Panc1 (cell line): Measurements from ENCODE around the gene ZBTB7C.

Experiments
- POLR2AphosphoS5 ChIP-seq: IDR thresholded peaks from 2 replicates; pipeline ENCODE4 v1.6.1; 2012; ENCODE audit warnings: mild to moderate bottlenecking, low read depth, low read length, moderate library complexity
- SIN3A ChIP-seq: IDR thresholded peaks from 2 replicates; pipeline ENCODE4 v1.6.1; 2012; ENCODE audit warnings: low read depth, mild to moderate bottlenecking, low read length, moderate library complexity, borderline replicate concordance; ENCODE audit not compliant: insufficient read depth
- TCF7L2 ChIP-seq: IDR thresholded peaks from 2 replicates; pipeline ENCODE4 v1.6.1; 2011; ENCODE audit warnings: mild to moderate bottlenecking, low read depth, low read length, inconsistent platforms
- TF ChIP-seq, protein P1 (sequence below): fragments of 450-650 bp; IDR thresholded peaks from 2 replicates; pipeline ENCODE4 v1.5.1; 2017; ENCODE audit warnings: mild to moderate bottlenecking
- TF ChIP-seq, protein P2 (sequence below), 2 experiments: IDR thresholded peaks; 2 replicates each; pipeline ENCODE4 v1.6.1; 2011 to 2012; ENCODE audit warnings: low read depth in 2 of 2, control low read depth in 1 of 2, low read length in 1 of 2, mild to moderate bottlenecking in 1 of 2, moderate library complexity in 1 of 2; ENCODE audit not compliant: insufficient read depth in 1 of 2

GRCh38 chr18:48179666-48180065 is 229.5 kb downstream of the ZBTB7C start:
- TF ChIP-seq, protein P1, sequence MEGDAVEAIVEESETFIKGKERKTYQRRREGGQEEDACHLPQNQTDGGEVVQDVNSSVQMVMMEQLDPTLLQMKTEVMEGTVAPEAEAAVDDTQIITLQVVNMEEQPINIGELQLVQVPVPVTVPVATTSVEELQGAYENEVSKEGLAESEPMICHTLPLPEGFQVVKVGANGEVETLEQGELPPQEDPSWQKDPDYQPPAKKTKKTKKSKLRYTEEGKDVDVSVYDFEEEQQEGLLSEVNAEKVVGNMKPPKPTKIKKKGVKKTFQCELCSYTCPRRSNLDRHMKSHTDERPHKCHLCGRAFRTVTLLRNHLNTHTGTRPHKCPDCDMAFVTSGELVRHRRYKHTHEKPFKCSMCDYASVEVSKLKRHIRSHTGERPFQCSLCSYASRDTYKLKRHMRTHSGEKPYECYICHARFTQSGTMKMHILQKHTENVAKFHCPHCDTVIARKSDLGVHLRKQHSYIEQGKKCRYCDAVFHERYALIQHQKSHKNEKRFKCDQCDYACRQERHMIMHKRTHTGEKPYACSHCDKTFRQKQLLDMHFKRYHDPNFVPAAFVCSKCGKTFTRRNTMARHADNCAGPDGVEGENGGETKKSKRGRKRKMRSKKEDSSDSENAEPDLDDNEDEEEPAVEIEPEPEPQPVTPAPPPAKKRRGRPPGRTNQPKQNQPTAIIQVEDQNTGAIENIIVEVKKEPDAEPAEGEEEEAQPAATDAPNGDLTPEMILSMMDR = no peak
- TF ChIP-seq, protein P2, sequence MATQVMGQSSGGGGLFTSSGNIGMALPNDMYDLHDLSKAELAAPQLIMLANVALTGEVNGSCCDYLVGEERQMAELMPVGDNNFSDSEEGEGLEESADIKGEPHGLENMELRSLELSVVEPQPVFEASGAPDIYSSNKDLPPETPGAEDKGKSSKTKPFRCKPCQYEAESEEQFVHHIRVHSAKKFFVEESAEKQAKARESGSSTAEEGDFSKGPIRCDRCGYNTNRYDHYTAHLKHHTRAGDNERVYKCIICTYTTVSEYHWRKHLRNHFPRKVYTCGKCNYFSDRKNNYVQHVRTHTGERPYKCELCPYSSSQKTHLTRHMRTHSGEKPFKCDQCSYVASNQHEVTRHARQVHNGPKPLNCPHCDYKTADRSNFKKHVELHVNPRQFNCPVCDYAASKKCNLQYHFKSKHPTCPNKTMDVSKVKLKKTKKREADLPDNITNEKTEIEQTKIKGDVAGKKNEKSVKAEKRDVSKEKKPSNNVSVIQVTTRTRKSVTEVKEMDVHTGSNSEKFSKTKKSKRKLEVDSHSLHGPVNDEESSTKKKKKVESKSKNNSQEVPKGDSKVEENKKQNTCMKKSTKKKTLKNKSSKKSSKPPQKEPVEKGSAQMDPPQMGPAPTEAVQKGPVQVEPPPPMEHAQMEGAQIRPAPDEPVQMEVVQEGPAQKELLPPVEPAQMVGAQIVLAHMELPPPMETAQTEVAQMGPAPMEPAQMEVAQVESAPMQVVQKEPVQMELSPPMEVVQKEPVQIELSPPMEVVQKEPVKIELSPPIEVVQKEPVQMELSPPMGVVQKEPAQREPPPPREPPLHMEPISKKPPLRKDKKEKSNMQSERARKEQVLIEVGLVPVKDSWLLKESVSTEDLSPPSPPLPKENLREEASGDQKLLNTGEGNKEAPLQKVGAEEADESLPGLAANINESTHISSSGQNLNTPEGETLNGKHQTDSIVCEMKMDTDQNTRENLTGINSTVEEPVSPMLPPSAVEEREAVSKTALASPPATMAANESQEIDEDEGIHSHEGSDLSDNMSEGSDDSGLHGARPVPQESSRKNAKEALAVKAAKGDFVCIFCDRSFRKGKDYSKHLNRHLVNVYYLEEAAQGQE (IDR thresholded peaks at IDR 0.05; ENCODE audit: insufficient read depth in 1 of 2, low read depth in 2 of 2, low read length in 1 of 2) = no peak
- TF ChIP-seq POLR2AphosphoS5 = no peak
- no peak for TF ChIP-seq SIN3A
- no peak for TF ChIP-seq TCF7L2
